GM10266 (cell line): ENCODE data around the gene TNK1.

Experiments used
- DNase-seq: peaks from one replicate; pipeline ENCODE4 v3.0.0; 2012; ENCODE audit errors: extremely low spot score
- TF ChIP-seq, protein P1 (sequence below): IDR thresholded peaks from 2 replicates; pipeline ENCODE4 v1.5.1; 2012; ENCODE audit warnings: mild to moderate bottlenecking, low read depth; ENCODE audit not compliant: control insufficient read depth, insufficient read depth; ENCODE audit errors: missing control alignments

TNK1 gene

DNA sequence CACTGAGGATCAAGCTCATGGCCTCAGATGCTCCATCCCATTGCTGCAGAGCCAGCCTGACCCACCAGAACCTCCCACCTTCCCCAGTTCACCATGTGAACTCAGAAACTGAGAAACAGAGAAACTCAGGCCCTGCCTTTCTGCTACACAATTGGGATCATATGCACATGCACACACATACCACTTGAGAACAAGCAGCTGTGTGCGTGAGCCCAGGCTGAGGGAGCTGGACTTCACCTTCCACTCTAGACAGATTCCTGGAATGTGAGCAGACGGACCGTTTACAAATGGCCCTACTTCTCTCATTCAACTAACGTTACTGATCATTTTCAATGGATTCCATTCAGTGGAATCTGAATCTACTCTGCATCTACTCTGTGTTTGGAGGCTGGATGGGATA, 42.8 kb downstream of the TNK1 start:
- no peak for DNase-seq

DNA sequence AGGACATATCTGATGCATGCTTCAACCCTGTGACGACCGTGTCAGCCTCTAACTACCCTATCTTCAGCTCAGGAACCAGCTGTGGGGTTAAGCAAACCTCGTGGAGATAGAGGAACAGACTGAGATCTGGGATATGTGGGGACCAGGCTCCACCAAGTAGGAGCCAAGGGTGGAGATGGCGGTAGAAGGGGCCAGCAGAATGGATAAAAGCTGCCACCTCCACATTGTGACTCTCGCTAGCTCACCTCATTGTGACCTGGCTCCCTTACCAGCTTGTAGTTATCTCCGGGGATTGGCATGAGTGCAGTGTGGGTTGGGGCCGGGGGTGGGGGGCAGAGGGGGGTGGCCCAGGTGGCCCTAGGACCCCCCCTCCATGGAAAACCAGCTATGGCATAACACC, 44.4 kb downstream of the TNK1 start, which contains the start of gene SPEM2:
Gene SPEM2 (plus strand): TSS at position 301 of the 400 bp plus-strand sequence. CDS start 73 bp downstream, at position 374.
- TF ChIP-seq, protein P1, sequence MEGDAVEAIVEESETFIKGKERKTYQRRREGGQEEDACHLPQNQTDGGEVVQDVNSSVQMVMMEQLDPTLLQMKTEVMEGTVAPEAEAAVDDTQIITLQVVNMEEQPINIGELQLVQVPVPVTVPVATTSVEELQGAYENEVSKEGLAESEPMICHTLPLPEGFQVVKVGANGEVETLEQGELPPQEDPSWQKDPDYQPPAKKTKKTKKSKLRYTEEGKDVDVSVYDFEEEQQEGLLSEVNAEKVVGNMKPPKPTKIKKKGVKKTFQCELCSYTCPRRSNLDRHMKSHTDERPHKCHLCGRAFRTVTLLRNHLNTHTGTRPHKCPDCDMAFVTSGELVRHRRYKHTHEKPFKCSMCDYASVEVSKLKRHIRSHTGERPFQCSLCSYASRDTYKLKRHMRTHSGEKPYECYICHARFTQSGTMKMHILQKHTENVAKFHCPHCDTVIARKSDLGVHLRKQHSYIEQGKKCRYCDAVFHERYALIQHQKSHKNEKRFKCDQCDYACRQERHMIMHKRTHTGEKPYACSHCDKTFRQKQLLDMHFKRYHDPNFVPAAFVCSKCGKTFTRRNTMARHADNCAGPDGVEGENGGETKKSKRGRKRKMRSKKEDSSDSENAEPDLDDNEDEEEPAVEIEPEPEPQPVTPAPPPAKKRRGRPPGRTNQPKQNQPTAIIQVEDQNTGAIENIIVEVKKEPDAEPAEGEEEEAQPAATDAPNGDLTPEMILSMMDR: no peak
- no peak for DNase-seq

More for the DNA sequence above, 42.8 kb downstream of the TNK1 start:
- TF ChIP-seq, protein P1: no peak

DNA sequence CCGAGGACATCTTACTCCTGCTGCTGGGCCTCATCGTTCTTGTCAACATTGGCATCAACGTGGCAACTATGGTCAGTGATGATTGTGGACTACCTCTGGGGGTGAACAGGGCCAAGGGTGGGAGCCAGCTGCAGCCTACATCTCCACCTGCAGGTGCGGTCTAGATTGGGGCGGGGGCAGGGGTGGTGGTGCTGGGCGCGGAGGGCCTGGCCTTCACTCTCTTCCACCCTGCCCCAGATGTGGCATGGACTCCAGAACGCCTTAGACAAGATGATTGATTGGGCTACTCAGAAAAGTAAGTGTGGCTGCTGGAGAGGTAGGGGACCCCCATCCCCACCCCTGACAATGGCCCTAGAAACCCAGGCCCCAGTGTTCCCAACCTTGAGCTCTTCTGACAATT, 44.9 kb downstream of the TNK1 start:
- DNase-seq: no peak
- TF ChIP-seq, protein P1: no peak

DNA sequence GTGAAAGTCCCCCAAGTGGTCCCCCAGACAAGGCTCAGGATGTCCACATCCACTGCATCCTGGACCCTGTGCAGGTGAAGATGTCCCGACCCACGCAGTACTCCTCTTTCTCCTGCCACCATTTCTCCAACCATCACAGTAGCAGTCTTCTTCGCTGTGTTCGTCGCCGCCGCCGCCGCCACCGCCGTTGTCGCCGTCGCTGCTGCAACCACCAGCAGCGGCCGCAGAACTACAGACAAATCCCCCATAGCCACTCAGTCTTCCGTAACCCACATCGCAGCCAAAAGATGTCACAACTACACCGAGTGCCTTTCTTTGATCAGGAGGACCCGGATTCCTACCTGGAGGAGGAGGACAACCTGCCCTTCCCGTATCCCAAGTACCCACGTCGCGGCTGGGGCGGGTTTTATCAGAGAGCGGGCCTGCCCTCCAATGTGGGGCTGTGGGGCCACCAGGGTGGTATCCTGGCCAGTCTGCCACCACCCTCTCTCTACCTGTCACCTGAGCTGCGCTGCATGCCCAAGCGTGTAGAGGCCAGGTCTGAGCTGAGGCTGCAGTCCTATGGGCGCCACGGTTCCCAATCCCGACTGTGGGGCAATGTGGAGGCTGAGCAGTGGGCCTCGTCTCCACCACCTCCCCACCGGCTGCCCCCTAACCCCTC, 45.4 kb downstream of the TNK1 start:
- no peak for DNase-seq
- TF ChIP-seq, protein P1: no peak

DNA sequence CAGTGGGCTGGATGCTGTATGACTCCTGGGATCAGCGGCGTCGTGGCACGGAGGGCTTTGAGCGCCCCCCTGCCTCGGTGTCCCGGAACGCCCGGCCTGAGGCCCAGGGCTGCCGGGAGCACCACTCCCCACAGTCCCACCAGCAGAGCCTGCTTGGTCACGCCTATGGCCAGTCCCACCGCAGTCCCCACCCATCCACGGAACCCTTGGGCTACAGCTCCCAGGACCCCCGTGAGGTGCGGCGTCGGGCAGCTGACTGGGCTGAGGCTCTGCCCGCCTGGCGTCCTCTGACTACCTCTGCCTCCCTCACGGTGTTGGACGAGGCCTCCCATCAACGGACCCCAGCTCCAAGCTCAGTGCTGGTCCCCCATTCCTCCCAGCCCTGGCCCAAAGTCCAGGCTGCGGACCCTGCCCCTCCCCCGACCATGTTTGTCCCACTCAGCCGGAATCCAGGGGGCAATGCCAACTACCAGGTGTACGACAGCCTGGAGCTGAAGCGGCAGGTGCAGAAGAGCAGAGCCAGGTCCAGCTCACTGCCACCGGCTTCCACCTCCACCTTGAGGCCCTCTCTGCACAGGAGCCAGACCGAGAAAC, 46.1 kb downstream of the TNK1 start:
- TF ChIP-seq, protein P1: no peak
- no peak for DNase-seq

DNA sequence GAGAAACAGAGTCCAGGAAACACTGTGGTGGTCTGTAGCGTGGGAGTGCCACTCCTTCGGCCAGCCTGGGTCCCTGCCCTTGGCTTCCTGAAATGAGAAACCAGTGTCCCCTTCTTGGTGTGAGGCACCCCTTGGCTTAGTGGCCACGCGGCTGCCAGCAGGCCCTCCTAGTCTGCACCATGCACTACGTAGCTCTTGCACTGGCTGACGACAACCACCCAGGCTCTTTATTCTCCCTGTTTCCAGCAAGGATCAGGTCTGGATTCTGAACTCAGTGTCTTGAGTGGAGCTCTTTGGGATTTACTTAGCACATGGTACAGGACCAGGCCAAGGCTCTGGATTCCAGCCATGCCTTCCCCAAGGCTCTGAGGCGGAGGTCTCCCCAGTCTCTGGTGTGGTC, 46.7 kb downstream of the TNK1 start:
- TF ChIP-seq, protein P1: no peak
- no peak for DNase-seq

DNA sequence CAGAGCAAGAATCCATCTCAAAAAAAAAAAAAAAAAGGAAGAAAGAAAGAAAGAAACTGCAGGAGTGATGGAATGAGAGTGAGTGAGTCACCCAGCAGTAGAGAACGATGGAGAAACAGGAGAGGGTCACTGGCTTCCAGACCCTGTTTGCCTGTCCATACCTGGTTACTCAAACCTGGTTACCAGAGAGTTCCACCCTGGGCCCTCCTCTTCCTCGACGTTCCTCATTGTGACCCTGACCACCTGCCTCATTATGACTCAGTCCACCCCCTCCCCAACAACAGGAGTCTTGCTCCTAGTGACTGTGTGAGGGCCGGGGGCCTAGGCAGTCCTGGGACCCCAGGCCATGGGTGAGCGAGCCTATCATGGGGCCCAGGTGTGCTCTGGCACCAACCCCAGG, 47.7 kb downstream of the TNK1 start, which contains the start of gene SPEM3:
Gene SPEM3 (plus strand): TSS at position 301 of the 400 bp plus-strand sequence. CDS start 46 bp downstream, at position 347.
- DNase-seq: no peak
- TF ChIP-seq, protein P1: no peak
